GM12872 (cell line): Measurements from ENCODE around the gene KIF3A.

Source experiments
- TF ChIP-seq, protein P1 (sequence below): IDR thresholded peaks from 3 replicates; pipeline ENCODE4 v1.5.1; 2011; ENCODE audit warnings: low read depth, mild to moderate bottlenecking, low read length, moderate library complexity; ENCODE audit not compliant: insufficient read depth

The KIF3A gene

DNA sequence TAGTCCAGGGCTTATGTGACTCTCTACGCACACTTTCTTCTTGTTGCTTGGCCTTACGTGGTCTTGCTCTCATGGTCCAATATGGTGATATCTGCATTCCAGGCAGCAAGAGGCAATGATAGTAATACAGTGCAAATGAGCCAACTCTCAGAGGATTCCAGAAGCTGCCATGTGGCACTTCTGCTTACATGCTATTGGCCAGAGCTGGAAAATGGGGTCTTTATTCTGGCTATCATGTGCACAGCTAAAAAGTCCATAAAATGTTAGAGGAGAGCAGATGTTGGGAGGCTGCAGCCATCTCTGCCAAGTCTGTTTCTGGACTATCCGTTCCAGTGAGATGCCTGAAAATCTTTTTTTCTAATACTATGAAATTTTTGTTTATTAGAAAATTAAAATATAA lies 42.6 kb upstream of the KIF3A start:
- TF ChIP-seq, protein P1, sequence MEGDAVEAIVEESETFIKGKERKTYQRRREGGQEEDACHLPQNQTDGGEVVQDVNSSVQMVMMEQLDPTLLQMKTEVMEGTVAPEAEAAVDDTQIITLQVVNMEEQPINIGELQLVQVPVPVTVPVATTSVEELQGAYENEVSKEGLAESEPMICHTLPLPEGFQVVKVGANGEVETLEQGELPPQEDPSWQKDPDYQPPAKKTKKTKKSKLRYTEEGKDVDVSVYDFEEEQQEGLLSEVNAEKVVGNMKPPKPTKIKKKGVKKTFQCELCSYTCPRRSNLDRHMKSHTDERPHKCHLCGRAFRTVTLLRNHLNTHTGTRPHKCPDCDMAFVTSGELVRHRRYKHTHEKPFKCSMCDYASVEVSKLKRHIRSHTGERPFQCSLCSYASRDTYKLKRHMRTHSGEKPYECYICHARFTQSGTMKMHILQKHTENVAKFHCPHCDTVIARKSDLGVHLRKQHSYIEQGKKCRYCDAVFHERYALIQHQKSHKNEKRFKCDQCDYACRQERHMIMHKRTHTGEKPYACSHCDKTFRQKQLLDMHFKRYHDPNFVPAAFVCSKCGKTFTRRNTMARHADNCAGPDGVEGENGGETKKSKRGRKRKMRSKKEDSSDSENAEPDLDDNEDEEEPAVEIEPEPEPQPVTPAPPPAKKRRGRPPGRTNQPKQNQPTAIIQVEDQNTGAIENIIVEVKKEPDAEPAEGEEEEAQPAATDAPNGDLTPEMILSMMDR: no peak

DNA sequence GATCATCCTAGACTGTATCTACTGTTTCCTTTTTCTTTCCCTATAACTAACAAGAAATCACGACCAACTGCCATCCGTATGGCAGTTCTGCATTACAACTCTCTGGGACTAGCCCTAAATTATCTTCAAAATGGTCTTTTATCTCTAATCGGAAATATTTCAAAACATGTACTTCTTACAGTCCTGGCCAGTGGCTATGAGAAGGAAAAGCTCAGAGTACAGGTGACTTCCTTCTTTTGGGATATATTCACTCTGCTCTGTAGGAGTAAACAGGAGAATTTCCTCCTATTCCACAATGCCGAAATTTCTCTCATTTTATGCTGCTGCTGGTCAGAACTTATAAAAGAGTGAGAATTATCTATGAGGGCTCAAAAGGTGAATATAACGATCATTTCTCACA lies 41.5 kb upstream of the KIF3A start:
- TF ChIP-seq, protein P1: no peak

DNA sequence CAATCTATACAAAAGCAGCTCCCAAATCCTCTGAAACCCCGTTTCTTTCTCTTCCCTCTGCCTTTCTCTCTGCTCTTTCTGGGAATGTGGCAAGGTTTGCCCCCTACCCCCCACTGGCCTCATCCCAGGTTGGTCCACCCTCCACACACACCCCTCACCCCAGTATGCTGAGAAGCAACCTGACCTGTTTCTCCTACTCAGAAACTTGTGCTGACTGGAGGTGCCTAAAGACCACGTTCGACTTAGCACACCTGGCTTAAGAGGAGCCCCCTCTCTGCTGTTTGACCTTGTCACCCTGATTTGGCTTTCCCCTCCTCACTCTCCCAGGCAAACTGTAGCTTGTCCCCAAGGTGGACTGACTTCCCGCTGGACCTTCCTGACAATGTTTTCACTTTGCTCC lies 40.8 kb upstream of the KIF3A start:
- TF ChIP-seq, protein P1: no peak

DNA sequence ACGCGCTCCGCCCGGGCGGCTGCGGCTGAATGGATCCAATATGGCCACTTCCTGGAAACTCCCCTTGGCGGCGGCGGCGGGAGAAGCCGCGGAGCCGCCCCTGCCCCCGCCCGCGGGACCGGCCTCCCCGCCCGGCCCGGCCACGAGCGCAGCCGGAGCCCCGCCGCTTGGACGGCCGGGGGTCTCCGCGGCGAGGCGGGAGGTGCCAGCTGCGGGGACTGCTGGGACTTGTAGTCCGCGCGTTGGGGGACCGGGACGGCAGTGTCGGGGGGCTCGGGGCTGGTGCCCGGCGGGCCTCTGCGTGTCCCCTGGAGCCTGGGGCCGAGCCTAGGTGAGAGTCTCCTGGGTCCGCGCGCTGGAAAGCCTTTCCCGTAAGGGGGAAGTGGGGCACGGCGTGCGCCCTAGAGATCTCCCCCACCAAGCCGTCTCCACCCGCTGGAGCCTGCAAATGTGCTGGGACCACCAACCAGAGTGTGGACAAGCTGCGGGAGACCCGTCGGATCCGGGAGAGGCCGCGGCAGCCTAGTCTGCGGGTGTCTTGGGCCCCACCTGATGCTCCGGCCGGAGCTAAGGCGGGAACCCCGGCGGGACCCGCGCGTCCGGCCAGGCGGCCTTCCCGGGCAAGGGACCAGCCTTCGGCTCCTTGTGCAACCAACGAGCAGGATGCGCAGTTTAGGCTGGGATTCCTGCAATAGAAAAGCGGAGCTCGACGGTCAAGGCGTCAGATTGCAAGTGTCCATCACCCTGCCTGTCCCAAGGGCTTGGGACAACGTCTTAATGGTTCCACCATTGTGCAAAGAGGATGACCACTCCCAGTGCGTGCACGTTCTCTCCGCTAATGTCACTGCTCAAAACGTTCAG lies 40.1 kb upstream of the KIF3A start, which contains the start of gene SEPTIN8:
SEPTIN8 (minus strand) TSS at position 31 of the 861 bp plus-strand sequence. CDS start 102 bp downstream, outside the sequence.
- TF ChIP-seq, protein P1: no peak

DNA sequence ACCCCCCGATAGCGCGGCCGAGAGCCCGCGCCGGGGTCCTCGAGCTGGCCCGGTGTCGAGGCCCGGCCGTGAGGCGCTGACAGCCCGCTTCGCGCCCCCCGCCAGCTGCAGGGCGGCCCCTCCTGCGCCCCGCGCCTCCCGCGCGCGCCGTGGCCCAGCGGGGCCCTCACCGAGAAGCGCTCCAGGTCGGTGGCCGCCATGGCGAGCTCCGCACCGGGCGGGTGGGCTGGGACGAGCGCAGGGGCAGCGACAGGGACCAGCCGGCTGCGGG lies 39.5 kb upstream of the KIF3A start:
- TF ChIP-seq, protein P1: no peak

DNA sequence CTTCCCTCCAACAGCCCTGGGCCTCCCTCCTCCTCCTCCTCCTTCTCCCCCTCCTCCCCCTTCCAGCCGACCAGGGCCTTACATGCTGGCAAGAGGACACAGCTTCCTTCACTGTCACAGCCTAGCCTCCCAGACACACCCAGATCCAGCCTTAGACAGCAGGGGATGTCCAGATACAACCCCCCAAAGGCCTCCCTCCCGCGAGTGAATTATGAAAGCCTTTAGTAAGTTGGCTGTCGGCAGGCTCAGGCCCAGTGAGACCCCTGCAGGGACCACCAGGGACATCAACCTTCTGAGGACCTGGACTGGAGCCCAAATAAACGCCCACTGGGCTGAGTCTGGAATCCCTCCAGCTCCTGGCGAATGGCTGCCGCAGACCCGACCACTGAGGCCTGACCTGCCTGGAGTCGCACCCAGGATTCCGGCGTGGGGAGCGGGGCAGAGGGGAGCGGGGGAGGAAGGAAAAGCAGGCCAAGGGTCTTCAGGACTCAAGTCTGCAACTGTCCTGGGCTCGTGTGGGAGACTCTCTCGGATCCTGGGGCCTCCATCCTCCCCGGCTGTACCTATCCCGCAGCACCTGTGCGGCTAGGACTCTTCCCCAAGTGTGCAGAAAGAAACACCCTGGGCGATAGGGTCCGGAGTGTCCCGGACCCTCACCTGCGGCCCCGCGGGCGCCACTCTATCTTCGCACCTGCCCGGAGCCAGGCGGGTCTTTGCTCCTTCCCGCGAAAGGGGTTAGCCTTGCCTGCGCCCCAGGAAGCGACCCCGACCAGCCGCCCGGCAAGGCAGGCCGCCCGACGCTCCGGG lies 39.0 kb upstream of the KIF3A start:
- TF ChIP-seq, protein P1: no peak

DNA sequence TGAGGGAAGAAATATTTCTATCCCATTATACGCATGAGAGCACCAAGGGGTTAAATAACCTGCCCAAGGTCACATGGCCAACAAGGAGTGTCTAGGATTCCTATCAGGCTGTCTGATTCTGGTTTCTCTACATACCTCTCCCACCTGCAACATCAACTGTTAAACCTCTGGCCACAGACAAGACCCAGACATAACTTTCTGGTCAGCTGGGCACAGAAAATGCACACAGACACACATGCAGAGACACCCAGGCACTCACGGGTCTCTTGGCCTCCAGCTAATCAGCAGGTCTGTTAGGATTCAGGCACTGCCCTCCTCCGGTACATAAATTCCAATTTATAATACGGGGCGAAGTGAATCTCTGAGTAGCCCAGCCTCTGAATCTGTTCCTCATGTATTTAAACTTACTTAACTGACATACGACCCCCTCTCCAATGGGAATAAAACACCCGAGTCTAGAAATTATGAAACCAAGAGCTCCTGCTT lies 38.2 kb upstream of the KIF3A start:
- TF ChIP-seq, protein P1: no peak
